GM18507 (cell line): ENCODE measurements around the gene ST3GAL3.

Source experiments
- DNase-seq: peaks from one replicate; pipeline ENCODE4 v3.0.0; 2011; ENCODE audit warnings: low read depth; ENCODE audit not compliant: insufficient read length; ENCODE audit errors: extremely low spot score
- FAIRE-seq: peaks from 2 replicates; lab custom pipeline; 2011; peaks lifted over from hg19 to GRCh38; lab: Jason Lieb, UNC

The ST3GAL3 gene

DNA sequence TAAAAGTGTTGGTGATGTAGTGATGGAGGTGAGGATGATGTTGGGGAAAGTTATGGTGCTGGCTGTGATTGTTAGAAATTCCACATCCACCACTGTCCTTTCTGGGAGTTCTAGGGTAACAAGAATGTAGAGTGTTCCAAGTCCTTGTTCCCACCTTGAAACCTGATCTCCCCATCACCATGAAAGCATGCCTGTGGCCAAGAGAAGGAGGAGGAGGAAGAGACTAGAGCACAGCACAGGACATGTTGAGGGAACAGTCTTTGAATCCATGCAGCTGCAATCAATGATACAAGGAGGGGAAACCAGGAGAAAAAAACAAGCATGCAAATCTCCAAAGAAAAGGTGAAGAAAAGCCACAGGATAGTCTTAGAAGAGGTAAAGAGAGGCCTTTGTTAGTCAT lies 180.4 kb downstream of the ST3GAL3 start:
- DNase-seq (no peak), FAIRE-seq (no peak)

DNA sequence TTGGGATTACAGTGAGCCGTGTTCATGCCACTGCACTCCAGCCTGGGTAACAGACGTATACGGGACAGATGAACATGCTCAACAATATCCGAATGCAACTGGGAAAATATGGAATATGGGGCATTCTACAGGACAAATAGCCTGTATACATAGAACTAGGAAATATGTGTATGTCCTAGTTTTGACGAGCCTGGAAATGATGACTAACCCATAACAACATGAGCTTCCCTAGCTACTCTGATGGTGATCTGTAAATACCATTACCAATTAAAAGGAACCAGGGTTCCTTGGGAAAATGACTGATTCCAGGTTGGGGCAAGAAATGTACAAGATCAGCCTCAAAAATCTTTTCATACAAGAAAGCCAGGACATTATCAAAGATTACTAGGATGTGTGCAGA lies 183.5 kb downstream of the ST3GAL3 start:
- no peak for DNase-seq
- FAIRE-seq: no peak

GRCh38 chr1:43893006-43893405 lies 185.7 kb downstream of the ST3GAL3 start:
- no peak for FAIRE-seq
- no peak for DNase-seq

GRCh38 chr1:43898981-43899380 lies 191.6 kb downstream of the ST3GAL3 start:
- DNase-seq: no peak
- no peak for FAIRE-seq

DNA sequence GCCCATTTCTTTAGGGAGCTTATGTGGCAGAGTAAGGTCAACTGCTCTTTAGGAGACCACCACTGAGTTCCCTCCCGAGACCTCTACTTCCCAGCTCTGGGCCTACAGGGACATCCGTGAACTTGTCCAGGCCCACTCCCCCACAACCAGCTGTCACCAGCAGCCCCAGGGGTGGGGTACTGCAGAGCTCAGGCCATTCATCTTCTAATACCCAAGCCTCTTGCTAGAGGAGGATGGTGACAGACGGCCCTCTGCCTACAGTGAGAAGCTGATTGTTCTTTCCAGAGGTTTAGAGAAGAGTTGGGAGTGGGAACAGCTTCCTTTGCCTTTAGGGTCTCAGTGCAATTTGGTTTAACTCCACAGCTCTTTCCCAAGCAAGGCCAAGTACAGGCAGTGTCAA lies 193.1 kb downstream of the ST3GAL3 start:
- FAIRE-seq: no peak
- no peak for DNase-seq

- FAIRE-seq (no peak), DNase-seq (no peak)
Measured at GRCh38 chr1:43901196-43901961, 194.0 kb downstream of the ST3GAL3 start.

GRCh38 chr1:43902058-43902831 lies 194.9 kb downstream of the ST3GAL3 start:
- FAIRE-seq: no peak
- no peak for DNase-seq

DNA sequence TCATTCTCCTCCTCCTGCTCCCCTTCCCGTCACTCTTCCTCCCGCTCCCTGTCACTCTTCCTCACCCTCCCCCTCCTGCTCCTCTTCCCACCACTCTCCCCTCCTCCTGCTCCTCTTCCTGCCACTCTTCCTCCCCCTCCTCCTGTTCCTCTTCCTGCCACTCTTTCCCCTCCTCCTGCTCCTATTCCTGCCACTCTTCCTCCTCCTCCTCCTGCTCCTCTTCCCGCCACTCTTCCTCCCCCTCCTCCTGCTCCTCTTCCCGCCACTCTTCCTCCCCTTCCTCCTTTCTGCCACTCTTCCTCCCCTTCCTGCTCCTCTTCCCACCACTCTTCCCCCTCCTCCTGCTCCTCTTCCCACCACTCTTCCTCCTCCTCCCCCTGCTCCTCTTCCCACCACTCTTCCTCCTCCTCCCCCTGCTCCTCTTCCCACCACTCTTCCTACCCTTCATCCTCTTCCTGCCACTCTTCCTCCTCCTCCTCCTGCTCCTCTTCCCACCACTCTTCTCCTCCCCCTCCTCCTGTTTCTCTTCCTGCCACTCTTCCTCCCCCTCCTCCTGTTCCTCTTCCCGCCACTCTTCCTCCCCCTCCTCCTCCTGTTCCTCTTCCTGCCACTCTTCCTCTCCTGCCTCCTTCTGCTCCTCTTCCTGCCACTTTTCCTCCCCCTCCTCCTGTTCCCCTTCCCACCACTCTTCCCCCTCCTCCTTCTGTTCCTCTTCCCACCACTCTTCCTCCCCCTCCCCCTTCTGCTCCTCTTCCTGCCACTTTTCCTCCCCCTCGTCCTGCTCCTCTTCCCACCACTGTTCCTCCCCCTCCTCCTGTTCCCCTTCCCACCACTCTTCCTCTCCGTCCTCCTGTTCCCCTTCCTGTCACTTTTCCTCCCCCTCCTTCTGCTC lies 197.6 kb downstream of the ST3GAL3 start:
- DNase-seq (no peak), FAIRE-seq (no peak)

GRCh38 chr1:43908226-43908625 lies 200.9 kb downstream of the ST3GAL3 start:
- FAIRE-seq: no peak
- DNase-seq: no peak

DNA sequence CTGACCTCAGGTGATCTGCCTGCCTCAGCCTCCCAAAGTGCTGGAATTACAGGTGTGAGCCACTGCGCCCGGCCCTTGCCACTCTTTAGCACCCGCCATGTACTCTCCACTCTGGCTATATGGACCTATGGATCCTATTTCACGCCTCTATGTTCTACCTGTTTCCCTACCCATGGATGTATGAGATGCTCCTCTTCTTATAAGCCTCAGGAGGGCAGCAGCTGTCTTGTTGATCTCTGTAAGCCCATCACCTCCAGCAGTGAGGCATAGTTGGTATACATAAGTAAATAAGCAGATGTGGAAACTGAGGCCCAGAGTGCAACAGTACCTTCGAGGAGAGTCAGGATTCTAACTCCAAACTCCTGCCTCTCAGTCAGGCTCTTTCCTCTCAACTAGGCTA lies 201.5 kb downstream of the ST3GAL3 start:
- no peak for DNase-seq
- no peak for FAIRE-seq

DNA sequence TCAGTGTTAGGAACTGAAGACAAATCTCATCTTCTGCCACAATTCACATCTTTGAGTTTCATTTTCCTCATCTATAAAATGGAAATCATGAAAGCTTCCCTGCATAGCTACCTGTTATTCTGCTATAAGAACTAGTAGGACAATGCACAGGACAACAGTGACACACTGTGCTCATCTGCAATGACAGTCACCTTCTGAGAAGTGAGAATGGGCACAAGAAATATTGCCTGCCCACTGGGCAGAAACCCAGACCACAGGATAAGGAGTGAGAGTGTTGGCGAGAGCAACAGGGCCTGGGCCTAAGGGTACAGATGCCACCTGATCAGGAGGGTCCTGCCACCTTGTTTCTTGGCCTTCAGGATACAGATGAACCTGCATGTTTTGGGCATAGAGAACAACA lies 203.0 kb downstream of the ST3GAL3 start:
- no peak for DNase-seq
- no peak for FAIRE-seq

DNA sequence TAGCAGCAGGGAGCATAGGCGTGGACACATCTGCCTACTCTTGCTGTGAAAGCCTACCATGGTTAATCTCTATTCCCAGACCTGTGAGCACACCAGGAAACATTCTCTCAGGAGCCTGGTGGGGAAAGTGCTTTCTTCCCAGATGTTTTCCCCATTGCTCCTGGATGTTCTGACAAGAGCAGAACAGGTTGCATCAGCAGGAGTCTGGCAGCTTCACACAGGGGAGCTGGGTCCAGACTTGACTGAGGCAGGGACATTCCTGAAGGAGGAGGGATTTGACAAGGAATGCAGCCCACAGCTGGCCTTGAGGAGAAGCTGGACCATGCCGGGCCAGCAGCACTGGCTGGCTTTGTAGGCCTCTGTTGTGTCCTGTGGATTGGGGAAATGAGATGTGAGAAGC lies 205.3 kb downstream of the ST3GAL3 start:
- DNase-seq (no peak), FAIRE-seq (no peak)

DNA sequence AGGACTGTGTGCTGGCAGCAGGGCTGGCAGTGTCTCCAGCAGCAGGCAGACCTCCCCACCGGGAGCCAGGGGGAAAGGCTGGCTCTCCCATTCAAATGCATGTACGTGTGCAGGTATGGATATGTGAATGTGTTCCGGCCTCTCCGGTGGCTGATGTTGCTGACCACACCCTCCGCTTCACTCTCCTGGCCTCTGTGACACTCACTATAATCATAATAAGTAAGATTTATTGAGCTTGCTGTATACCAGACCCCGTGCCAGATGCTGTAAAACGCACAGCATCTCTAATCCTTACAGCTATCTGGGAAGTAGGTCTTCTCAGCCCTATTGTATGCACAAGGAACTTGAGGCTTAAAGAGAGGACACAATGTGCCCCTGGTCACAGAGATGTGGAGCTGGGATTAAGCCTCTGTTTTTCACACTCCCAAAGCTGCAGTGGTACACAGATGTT lies 205.7 kb downstream of the ST3GAL3 start:
- FAIRE-seq: no peak
- no peak for DNase-seq

- FAIRE-seq (no peak), DNase-seq (no peak)
Measured at GRCh38 chr1:43913666-43914360, 206.5 kb downstream of the ST3GAL3 start.

DNA sequence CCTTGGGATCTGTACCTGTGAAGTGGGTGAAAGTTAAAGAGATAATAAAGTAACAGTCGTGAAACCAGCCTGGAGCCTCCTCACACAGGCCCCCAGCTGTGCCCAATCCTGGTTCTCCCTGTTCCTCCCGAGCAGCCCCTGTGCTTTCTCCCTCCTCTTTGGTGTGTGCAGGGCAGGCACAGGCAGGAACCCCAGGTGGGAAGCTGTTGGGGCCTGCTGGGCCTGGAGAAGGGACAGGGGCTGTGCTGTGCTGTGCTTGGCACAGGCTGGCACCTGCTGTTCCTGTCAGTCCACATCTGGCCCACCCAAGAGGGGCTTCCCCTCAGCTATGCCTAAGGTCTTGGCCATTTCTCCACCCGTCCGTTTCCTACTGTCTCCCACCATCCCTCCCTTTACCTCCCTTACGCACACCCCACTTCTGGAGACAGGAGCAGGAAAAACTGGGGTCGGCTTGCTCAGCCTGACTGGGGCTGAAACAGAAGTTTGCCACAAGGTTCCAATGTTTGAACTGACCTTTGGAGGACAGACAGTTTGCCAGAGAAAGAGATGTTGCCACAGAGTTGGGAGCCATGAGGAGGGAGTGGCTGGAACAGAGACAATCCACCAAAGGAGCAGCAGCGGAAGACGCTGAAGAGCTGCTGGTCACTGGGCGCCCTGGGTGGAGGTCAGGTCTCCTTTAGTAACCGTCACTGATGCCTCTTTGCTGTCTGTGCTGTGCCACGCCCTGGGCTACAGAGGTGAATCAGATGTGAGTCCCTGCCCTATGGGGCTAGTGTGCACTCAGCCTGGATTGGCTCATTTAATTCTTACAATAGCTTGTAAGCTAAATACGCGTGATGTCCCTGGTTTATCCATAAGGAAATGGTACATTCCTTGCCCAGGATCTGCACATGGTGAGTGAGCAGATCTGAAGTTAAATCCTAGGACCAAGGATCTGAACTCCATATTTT lies 207.5 kb downstream of the ST3GAL3 start:
- FAIRE-seq (no peak), DNase-seq (no peak)

DNA sequence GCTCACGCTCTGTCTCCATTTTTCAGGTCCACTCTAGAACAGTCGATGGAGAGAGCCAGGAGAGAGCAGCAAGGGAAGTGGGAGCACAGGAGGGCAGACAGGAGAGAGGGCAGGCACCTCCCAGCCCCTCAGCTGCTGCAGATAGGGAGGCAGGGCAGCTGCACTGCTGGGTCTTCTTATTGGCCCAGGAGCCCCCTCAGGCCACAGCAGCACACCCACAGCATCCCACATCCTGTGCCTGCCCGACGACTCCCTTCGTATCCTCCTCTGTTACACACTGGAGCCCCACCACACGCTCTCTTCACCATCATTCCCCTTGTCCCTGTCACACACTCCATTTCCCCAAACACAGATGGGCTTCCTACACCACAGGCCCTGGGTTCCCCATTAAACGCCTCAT lies 212.6 kb downstream of the ST3GAL3 start:
- DNase-seq (no peak), FAIRE-seq (no peak)

DNA sequence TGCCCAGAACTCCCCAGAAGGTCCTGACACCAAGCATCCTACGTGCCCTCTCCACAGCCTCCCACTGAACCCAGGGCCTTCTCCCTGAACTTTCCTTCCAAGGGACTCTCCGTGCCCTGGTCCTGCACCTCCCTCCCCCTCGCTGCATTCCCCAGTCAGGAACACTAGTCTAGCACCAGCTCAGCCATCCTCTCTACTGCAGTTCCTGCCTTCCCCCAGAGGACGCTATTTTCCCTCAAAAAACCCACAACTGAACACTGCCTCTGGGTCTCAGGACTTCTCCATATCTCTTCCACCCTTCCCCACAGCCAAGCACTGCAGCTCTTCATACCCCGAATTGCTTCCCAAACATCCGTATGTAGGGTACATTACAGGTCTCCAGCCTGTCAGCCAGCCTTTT lies 213.7 kb downstream of the ST3GAL3 start:
- DNase-seq (no peak), FAIRE-seq (no peak)

GRCh38 chr1:43924516-43924915 lies 217.2 kb downstream of the ST3GAL3 start:
- FAIRE-seq (no peak), DNase-seq (no peak)
